ENCODE data around the gene TLK2.
"Not testable (repeated sequence)": the region's sequence is repeated elsewhere in the genome, so short reads cannot be mapped to it uniquely, and the experiment has no call there.

Gene TLK2

GRCh38 chr17:62562656-62563055, 84.0 kb downstream of the TLK2 start:
- peak; percentile 79 for DNase-seq

DNA sequence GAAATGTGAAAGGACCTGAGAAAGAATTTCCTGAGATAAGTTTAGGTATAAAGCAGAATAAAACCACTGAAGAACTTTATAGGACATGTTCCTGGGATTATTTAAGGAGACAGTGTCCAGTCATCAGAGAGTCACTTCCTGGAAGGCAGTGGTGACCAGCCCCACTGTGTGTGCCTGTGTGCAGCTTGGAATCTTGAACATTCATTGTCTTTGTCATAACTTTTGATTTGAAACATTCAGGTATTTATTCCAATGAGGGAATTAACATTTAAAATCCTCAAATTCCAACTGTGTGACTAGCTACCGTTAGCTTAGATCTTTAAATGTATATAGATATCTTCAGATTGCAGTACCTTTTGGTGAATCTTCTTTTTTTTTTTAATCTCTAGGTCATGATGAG, 87.2 kb downstream of the TLK2 start:
- peak; percentile 93 for DNase-seq

DNA sequence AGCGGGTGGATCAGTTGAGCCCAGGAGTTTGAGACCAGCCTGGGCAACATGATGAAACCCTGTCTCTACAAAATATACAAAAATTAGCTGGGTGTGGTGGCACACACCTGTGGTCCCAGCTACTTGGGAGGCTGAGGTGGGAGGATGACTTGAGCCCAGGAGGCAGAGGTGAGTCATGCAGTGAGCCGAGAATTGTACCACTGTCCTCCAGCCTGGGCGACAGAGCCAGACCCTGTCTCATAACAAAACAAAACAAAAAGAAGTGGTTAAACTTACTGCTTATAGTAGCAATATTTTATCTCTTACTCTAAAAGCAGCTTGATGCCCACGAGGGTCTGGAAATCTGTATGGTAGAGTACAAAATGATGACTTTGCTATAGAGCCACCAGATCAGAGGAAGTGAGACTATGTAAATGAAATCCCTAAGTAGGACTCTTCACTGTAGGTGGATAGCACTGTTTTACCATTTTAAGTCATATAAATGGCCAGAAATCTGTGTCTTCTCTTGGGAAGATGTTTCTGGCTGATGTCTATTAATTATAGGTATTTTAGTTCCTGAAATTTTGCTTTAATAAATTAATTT, 88.5 kb downstream of the TLK2 start:
- DNase-seq: no peak

DNA sequence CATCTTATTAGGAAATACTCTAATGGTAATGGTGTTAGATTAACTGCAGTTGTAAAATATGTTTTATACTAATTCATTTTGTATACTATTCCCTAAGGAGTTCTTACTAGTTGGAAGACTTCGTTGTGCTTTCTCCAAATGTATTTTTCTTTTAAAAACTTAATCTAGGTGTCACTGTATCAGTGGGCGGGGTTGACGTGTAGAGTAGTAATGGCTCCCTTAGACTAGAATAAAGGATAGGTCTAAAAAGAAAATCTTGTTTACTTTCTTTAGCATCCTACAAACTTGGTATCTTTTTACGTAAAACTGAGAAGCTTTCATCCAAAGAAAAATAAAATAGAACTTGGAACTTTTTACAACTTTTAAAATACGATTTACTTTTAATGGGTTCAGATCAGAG, 93.9 kb downstream of the TLK2 start:
- no peak for DNase-seq

GRCh38 chr17:62572888-62573401, 94.3 kb downstream of the TLK2 start:
- DNase-seq: peak; percentile 43

GRCh38 chr17:62573480-62574117, 95.0 kb downstream of the TLK2 start:
- no peak for DNase-seq

GRCh38 chr17:62576382-62576781, 97.8 kb downstream of the TLK2 start:
- DNase-seq: no peak

DNA sequence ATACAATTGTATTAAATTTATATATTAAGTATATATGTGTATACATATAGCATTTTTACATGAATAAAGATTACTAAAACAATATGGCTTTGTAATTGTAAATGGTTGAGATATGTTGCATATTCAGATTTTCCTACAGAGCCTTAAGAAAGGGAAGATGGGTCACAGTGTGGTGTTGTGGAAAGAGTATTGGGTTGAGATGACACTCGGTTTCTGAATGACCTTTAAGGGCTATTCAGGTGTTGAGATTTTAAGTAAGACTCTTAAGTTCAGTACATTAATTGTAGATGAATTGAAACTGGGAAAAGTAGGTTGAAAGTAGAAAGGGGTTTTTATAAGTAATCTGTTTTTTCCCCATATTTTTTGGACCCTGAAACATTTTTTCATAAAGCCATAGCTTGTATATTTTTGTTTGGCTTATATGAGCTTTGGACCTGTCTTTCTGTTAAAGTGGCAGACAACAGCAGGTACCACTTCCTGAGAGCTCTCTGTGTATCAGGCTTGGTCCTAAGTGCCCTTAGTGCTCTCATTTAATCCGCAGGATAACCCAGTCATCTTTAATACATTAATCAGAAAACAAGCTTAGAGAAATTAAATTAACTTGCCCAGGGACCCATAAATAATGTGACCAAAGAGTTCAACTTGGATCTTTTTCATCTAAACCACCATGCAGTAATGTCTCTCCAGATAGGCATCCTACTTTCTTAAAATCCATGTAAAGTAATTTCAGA, 100.3 kb downstream of the TLK2 start:
- no peak for DNase-seq

- DNase-seq: no peak
Observed at GRCh38 chr17:62580947-62581346, 102.3 kb downstream of the TLK2 start.

DNA sequence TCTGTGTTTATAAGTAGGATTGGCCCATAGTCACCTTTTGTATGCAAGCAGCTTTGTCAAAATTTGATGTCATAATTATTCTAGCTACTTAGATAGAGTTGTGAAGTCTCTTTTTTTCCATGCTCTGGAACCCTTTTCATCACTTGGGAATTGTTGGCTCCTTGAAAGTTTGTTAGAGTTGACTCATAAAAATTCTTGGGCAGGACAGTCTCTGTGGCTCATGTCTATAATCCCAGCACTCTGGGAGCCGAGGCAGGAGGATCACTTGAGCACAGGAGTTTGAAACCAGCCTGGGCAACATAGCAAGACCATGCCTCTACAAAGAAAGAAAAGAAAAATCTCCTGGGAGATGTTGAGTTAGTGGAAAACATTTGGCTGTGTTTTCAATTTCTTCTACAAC, 103.1 kb downstream of the TLK2 start:
- DNase-seq: peak; percentile 61

- DNase-seq: no peak
Observed at GRCh38 chr17:62587554-62587953, 108.9 kb downstream of the TLK2 start.

DNA sequence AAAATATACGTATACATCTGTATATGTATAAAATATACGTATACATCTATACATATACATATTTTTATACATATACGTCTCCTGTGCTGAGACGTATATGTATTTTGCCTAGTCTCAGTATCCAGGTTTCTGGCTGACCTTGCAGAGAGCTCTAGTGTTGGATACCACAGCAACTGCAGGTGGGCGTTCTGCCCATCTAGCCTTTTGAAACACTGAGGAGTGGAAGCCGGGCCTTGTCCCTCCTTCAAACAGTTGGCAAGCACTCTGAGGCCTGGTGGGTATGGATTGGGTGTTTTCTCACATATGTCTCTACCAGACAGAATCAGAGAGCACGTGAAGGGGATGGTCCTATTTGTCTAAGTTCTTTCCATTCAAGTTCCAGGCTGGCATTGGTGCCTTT, 109.5 kb downstream of the TLK2 start:
- no peak for DNase-seq

GRCh38 chr17:62591333-62591732, 112.7 kb downstream of the TLK2 start:
- no peak for DNase-seq

DNA sequence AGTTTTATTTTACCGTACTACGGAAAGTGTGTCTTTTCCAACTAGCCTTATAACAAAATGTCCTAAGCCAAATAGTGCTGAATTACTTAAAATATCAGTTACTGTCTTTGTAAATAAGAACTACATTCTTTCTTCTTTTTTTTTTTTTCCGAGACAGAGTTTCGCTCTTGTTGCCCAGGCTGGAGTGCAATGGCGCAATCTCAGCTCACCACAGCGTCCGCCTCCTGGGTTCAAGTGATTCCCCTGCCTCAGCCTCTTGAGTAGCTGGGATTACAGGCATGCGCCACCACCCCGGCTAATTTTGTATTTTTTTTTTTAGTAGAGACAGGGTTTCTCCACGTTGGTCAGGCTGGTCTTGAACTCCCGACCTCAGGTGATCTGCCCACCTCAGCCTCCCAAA, 113.2 kb downstream of the TLK2 start:
- not testable (repeated sequence) for DNase-seq

GRCh38 chr17:62592341-62593099, 113.9 kb downstream of the TLK2 start:
- no peak for DNase-seq

- no peak for DNase-seq
Observed at GRCh38 chr17:62595484-62595883, 116.9 kb downstream of the TLK2 start.

DNA sequence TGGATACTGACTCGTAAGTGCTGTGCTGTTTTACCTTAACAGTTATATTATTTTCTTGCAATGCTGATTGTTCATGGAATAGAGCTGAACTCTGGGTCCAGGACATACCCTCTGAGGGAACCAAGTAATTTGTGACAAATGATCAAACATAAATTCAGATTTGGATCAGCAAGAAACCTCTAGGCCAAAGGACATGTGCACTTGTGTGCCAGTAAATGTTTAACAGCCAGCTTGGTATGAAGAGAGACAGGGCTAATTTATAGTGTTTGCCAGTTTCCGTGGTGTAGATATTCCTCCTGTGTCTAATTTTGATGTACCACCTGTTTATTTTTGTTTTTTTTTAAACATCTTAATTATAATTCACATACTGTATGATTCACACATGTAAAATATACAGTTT, 118.0 kb downstream of the TLK2 start:
- no peak for DNase-seq

GRCh38 chr17:62597150-62597549, 118.5 kb downstream of the TLK2 start:
- DNase-seq: no peak

DNA sequence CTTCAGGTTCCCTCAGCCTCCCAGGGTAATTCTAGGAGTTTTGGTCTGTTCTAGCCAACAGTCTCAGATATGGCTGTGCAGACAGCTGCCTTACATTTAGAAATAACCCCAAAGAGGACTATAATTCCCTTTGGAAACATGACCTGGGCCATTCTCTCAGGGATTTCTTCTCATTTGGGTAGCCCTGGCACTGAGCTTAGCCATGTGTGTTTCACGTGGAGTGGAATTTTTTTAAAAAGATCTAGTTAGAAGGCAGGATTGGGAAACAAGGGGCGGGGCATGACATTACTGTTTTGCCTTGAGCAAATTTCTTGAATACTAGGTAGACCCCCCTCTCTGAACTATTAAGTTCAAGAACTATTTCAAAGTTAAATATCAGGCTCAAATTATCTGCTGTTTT, 119.3 kb downstream of the TLK2 start:
- no peak for DNase-seq

DNA sequence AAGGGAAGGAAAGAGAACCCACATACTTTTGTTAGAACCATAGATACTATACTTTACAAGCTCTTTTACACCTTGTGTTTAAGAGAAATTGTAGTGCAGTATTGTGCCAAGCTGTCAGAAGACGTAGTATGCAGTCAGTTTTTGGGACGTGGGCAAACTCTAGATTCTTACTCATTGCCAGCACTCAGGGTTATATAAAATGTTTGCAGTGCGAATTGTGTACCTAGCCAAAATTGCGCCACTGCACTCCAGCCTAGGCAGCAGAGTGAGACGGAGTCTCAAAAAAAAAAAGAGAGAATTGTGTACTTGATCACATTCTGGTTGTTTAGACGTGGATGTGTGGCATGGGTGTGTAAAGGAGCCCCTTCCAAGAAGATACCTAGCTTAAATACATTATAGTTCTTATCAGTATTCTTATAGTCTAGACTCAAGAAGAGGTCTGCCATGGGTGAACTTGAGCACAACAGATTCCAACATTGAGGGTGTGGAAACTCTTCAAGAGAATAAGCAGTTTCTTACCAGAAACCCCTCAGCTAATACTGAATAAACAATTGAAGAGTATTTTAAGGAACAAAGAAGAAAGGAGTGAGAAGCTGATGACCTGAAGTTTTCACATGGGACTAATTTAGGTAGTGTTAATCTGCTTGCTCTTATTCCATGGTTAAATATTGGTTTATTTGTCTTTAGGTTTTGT, 121.5 kb downstream of the TLK2 start:
- DNase-seq: no peak

- no peak for DNase-seq
Observed at GRCh38 chr17:62600805-62601204, 122.2 kb downstream of the TLK2 start.

- DNase-seq: no peak
Observed at GRCh38 chr17:62601471-62601870, 122.8 kb downstream of the TLK2 start.

DNA sequence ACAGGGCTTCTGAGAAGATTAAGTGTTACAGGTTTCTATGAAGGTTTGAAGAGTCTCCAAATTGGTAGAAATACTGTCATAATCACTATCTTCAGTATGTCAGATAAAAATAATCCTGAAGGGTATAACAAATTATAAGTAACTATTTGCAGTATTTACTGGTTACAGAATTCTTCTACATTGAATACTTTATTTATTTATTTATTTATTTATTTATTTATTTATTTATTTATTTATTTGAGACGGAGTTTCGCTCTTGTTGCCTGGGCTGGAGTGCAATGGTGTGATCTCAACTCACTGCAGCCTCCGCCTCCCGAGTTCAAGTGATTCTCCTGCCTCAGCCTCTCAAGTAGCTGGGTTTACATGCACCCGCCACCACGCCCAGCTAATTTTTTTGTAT, 125.2 kb downstream of the TLK2 start:
- DNase-seq: not testable (repeated sequence)

Data from fibroblast of skin of right biceps (primary cell).